Panc1 (cell line): ENCODE results near the gene FOS. TPM values are rescaled to one million over a fixed set of nuclear protein-coding genes. Genes with fewer than 3 reads are reported as not detected.

ENCODE experiments used
- ATAC-seq: fragments of 200-7000 bp; cut with Tn5 transposase; 2 replicates; pipeline ENCODE4 v1.9.1; 2020; ENCODE audit warnings: mild to moderate bottlenecking, moderate library complexity
- BruUV-seq: library from RNA; stranded (reverse); fragments of 400-500 nt; replicated peaks from 2 replicates; lab custom pipeline; 2021; lab: Mats Ljungman, UMichigan
- CTCF ChIA-PET: fragments of 300-600 bp; sonication (Branson Sonifier 250); formaldehyde crosslinking; loops from one replicate; lab custom pipeline; 2022; ENCODE audit warnings: antibody characterized with exemption; lab: Charles Lee
- POLR2A ChIA-PET: fragments of 300-600 bp; sonication (Branson Sonifier 250); formaldehyde crosslinking; loops from one replicate; lab custom pipeline; 2022; ENCODE audit warnings: antibody characterized with exemption; lab: Charles Lee
- DNase-seq: peaks from one replicate; pipeline ENCODE4 v3.0.0-alpha.2; 2010; ENCODE audit warnings: low read depth, low spot score
- H3K27ac ChIP-seq: 2 replicates; pipeline ENCODE4 v1.5.1; 2011; ENCODE audit warnings: mild to moderate bottlenecking, low read length, inconsistent platforms
- H3K27me3 ChIP-seq: fragments of 200-500 bp; sonication (Bioruptor generic); 2 replicates; pipeline ENCODE4 v1.6.0; 2014; ENCODE audit warnings: low read length, inconsistent platforms; ENCODE audit not compliant: control insufficient read depth, insufficient read depth
- H3K36me3 ChIP-seq: fragments of 200-500 bp; sonication (Bioruptor generic); 2 replicates; pipeline ENCODE4 v1.5.1; 2014; ENCODE audit warnings: inconsistent platforms, mild to moderate bottlenecking, low read length, moderate library complexity; ENCODE audit not compliant: control insufficient read depth, insufficient read depth
- H3K4me1 ChIP-seq: 2 replicates; pipeline ENCODE4 v1.5.1; 2011; ENCODE audit warnings: inconsistent platforms, mild to moderate bottlenecking, low read length, moderate library complexity; ENCODE audit not compliant: control insufficient read depth, insufficient read depth
- H3K4me3 ChIP-seq, 2 experiments: 2 replicates each; pipeline ENCODE4 v1.5.1; 2011 to 2012; ENCODE audit warnings: low read depth in 2 of 2, low read length in 2 of 2, mild to moderate bottlenecking in 2 of 2, inconsistent platforms in 1 of 2, moderate library complexity in 1 of 2
- H3K9me3 ChIP-seq: fragments of 200-500 bp; sonication (Bioruptor generic); 2 replicates; pipeline ENCODE4 v1.5.1; 2014; ENCODE audit warnings: low read depth, mild to moderate bottlenecking, inconsistent platforms, low read length, moderate library complexity; ENCODE audit not compliant: control insufficient read depth, insufficient read depth
- CTCF ChIP-seq: fragments of 450-650 bp; IDR thresholded peaks from 2 replicates; pipeline ENCODE4 v1.5.1; 2017; ENCODE audit warnings: mild to moderate bottlenecking
- POLR2AphosphoS5 ChIP-seq: IDR thresholded peaks from 2 replicates; pipeline ENCODE4 v1.6.1; 2012; ENCODE audit warnings: mild to moderate bottlenecking, low read depth, low read length, moderate library complexity
- REST ChIP-seq, 2 experiments: IDR thresholded peaks; 2 replicates each; pipeline ENCODE4 v1.6.1; 2011 to 2012; ENCODE audit warnings: low read depth in 2 of 2, control low read depth in 1 of 2, low read length in 1 of 2, mild to moderate bottlenecking in 1 of 2, moderate library complexity in 1 of 2; ENCODE audit not compliant: insufficient read depth in 1 of 2
- SIN3A ChIP-seq: IDR thresholded peaks from 2 replicates; pipeline ENCODE4 v1.6.1; 2012; ENCODE audit warnings: low read depth, mild to moderate bottlenecking, low read length, moderate library complexity, borderline replicate concordance; ENCODE audit not compliant: insufficient read depth
- TCF7L2 ChIP-seq: IDR thresholded peaks from 2 replicates; pipeline ENCODE4 v1.6.1; 2011; ENCODE audit warnings: mild to moderate bottlenecking, low read depth, low read length, inconsistent platforms
- in situ Hi-C: cut with HindIII; loops from 2 replicates; pipeline ENCODE4 v1.10.0; 2016; ENCODE audit warnings: low sequenced_read_pairs, low pct_unique_long_range_greater_than_20kb
- intact Hi-C: fragments of 100-400 bp; cut with micrococcal nuclease; formaldehyde crosslinking; loops from one replicate; pipeline ENCODE4 v1.10.0; 2022; ENCODE audit not compliant: unreplicated experiment
- total RNA-seq: library from RNA; stranded (reverse); gene quantifications from one replicate; pipeline ENCODE4 v1.2.1, GENCODE V29; 2021; ENCODE audit not compliant: unreplicated experiment

FOS gene
- total RNA-seq, 1 experiment from 2014 or later, result 26.8 TPM

DNA sequence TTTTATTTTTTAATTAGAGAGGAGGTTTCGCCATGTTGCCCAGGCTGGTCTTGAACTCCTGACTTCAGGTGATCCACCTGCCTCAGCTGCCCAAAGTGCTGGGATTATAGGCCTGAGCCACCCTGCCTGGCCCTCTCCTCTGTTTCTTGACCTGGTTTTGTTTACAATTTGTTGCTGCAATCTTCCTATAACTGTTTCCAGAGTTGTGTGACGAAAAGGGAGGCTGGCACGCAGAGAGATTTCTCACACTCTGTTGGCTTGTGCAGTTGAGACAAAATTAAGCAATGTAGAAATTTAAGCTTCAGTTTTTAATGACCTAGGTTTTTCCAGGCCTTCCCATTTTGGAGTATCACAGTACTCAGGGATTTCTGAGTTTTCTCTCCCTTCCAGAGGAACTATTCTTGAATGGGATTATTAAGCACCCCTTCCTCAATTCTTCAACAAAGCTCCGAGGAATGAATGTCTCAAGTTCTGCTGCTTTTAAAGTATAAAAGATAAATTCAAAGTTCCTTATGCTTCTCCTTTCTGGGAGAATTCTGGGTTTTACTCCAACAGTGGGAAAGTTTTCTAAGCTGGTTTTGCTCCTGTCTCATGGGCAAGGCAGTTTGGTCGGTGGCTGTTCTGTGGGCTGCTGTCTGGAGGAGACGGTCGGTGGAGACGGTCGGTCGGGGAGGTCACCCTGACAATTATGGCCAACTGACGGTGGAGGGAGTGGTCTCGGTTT is 20.4 kb upstream of the FOS start:
- no peak for DNase-seq
- in situ Hi-C loops, result no loop called here
- ATAC-seq, result no peak
- BruUV-seq, result TSS peak; percentile 98
- TF ChIP-seq TCF7L2 (no peak), REST (IDR thresholded peaks at IDR 0.05; ENCODE audit: insufficient read depth in 1 of 2, low read depth in 2 of 2, low read length in 1 of 2) (no peak), POLR2AphosphoS5 (no peak), CTCF (no peak), SIN3A (no peak)
- Histone ChIP-seq H3K4me3 (peak overlapping the region; percentile 55 to 62), H3K4me1 (peaks cover 14% of the 10 kb centered on the region), H3K36me3 (no peaks in the 10 kb centered on the region), H3K27ac (peak overlapping the region; percentile 79), H3K27me3 (no peaks in the 10 kb centered on the region), H3K9me3 (no peaks in the 10 kb centered on the region)
- POLR2A ChIA-PET, result interaction anchor here (0.6 to 1.1 kb wide), 2 partner anchors 19 to 63 kb away, joined by 7 to 10 read pairs; no protein-coding TSS in a partner anchor
- CTCF ChIA-PET, result no interaction called here
- intact Hi-C loops, result no loop called here

DNA sequence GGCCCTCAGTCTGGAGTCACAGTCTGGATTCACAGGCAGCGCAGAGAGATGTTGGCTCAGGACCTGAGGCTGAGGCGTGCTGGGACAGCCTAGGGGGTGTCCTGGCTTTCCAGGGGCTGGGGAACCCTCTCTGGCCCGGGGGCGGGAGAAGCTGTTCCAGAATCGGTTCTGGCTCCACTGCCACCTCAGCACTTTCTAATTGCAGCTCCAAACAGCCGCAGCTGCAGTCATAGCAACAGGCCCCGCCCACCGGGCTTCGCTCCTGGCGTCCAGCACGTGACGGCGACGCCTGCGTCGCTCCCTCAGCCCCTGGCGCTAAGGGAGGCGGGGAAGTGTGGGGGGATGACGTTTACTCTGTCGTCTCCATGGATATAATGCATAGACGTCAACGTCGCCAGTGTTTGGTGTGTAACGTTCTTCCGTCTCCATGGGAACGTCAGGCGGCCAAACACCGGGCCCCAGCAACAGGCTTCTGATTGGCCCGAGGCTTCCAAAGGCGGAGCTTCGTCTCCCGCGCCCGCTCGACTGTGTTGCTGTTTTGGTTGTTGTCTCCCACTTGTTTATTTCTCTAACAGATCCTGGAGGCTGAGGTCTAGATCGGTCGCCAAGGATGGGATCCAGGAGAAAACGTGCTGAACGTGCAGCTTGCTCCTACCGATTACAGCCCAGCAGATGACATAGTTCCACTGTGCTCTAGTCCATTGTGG is 19.7 kb upstream of the FOS start:
- in situ Hi-C loops (no loop called here), intact Hi-C loops (no loop called here)
- peak; percentile 96 for DNase-seq
- Histone ChIP-seq H3K36me3 (no peaks in the 10 kb centered on the region), H3K27me3 (no peaks in the 10 kb centered on the region), H3K9me3 (no peaks in the 10 kb centered on the region), H3K27ac (peak overlapping the region; percentile 79), H3K4me1 (peaks cover 14% of the 10 kb centered on the region), H3K4me3 (peak overlapping the region; percentile 55 to 62)
- ATAC-seq, result peak; percentile 98
- TF ChIP-seq TCF7L2, result peak; percentile 24; the same call in 1 of the 2 replicates
- peak; percentile 80 for TF ChIP-seq SIN3A
- no peak for TF ChIP-seq CTCF
- CTCF ChIA-PET, result interaction anchor here (1.0 kb wide), 1 partner anchor 36 kb away, joined by 3 read pairs; no protein-coding TSS in a partner anchor
- POLR2A ChIA-PET, result interaction anchor here (0.6 to 1.1 kb wide), 4 partner anchors 18 to 81 kb away, joined by 3 to 10 read pairs (median 6); no protein-coding TSS in a partner anchor
- BruUV-seq, result no TSS peak
